ENCODE results near the gene PDE3A. TPM values are rescaled to one million over a fixed set of nuclear protein-coding genes. Genes with fewer than 3 reads are reported as not detected.
"Not testable (repeated sequence)": the region's sequence is repeated elsewhere in the genome, so short reads cannot be mapped to it uniquely, and the experiment has no call there.

Gene PDE3A
- total RNA-seq, 1 donor from 2014 or later, result 0.14 TPM

DNA sequence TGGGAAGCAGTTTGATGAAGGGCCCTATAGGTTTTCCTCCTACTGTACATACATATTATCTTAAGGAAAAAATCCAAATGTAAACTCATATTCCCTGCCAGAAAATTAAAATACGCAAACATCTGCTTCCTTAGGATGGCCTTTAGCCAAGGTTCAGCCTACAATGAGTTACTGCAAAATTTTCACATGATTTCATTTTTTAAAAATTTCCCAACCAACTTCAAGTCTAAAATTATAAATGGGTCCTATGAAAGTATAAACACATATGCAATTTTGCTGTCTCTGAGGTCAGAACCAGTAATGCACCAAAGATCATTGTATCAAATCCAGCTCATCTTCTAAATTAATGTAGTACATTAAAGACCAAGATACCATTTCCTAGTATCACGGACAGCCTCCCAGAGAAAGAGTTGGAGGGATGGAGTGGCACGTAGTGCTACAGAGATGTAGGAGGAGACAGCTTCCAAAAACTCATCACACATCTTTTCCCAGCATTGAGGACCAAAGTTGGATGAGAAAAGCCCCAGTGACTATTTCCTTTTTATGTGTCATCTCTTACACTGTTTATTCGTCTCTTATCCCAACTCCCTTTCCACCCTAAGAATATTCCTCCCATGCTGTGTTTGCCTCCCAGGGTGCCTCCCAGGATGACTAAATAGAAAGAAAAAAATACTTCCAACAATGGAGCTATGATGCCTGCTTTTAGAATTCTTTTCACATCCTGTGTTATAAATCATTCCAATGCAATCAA lies 234.5 kb downstream of the PDE3A start:
- H3K4me1 Mint-ChIP-seq (ENCODE audit: low read depth), result no peaks in the 10 kb centered on the region
- no peak overlapping the region for H3K27ac Mint-ChIP-seq
- H3K4me3 Mint-ChIP-seq (ENCODE audit: low read depth), result no peak overlapping the region
- intact Hi-C loops (cut with micrococcal nuclease), result no loop called here
- H3K27me3 Mint-ChIP-seq (ENCODE audit: low read depth), result no peaks in the 10 kb centered on the region
- no peaks in the 10 kb centered on the region for H3K9me3 Mint-ChIP-seq
- no peaks in the 10 kb centered on the region for H3K36me3 Mint-ChIP-seq (ENCODE audit: low read depth)
- no peak for DNase-seq (ENCODE audit: low spot score)

DNA sequence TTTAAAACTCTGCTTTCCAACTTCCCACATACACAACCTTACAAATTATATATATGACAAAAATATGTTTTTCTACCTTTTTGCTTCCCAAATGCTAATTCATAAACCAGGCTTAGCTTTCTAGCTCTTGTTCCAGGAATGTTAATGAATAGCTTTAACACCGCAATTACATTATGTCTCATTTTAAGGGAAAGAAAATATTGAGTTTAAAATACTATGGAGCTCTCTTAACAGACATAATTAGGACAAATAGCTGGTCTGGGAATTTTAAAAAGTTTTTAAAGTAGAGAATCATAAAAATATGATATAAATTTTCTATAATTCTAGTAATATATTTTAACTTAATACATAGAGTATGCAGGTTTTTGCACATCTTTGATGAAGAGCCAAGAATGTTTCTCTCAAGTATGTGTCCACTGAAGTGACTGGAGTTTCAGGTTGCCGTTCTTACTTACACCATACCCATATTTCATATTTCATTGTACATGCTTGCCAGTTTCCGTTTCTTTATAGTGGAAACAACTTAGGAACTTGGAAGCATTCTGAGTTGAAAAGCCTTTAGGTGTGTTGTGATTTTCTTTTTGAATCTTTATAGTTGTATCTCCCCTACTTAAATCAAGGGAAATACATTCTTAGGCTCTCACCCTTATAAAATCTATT lies 236.2 kb downstream of the PDE3A start:
- intact Hi-C loops (cut with micrococcal nuclease), result no loop called here
- Mint-ChIP-seq H3K27me3 (ENCODE audit: low read depth) (no peaks in the 10 kb centered on the region), H3K4me3 (ENCODE audit: low read depth) (no peak overlapping the region), H3K27ac (no peak overlapping the region), H3K4me1 (ENCODE audit: low read depth) (no peaks in the 10 kb centered on the region), H3K36me3 (ENCODE audit: low read depth) (no peaks in the 10 kb centered on the region), H3K9me3 (no peaks in the 10 kb centered on the region)
- DNase-seq (ENCODE audit: low spot score), result no peak

DNA sequence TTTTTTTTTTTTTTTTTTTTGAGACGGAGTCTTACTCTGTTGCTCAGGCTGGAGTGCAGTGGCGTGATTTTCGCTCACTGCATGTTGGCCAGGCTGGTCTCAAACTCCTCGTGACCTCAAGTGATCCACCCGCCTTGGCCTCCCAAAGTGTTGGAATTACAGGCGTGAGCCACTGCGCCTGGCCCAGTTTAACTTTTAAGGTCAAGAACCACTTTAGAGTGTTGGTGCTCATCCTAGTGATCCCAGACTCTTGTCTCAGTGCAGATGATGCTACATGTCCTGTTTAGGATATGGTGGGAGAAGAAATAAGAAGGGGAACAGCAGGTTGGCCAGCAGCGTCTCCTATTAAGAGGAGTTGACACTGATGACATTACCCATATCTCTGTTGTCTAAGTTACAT lies 246.7 kb downstream of the PDE3A start:
- H3K27me3 Mint-ChIP-seq (ENCODE audit: low read depth); H3K36me3 Mint-ChIP-seq (ENCODE audit: low read depth); DNase-seq (ENCODE audit: low spot score); H3K4me1 Mint-ChIP-seq (ENCODE audit: low read depth); H3K4me3 Mint-ChIP-seq (ENCODE audit: low read depth); H3K9me3 Mint-ChIP-seq; H3K27ac Mint-ChIP-seq; intact Hi-C loops (cut with micrococcal nuclease): not testable (repeated sequence)

DNA sequence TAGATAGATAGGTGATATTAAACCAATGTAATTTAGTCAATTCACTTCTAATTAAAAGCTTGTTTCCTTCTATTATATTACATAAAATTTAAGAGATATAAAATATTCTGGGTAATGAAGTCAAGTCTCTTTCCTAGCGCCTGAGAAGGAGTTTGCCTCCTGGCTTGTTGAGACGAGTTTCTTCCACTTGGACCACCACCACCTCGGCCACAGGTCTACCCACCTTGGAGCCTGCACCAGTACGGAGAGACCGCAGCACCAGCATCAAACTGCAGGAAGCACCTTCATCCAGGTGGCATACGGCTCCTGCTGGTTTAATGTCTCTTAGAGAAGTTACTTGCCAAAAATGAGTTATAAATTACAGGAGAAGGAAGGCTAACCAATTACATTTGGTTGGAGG lies 247.8 kb downstream of the PDE3A start:
- DNase-seq (ENCODE audit: low spot score), result no peak
- Mint-ChIP-seq H3K9me3 (no peaks in the 10 kb centered on the region), H3K4me3 (ENCODE audit: low read depth) (no peak overlapping the region), H3K4me1 (ENCODE audit: low read depth) (no peaks in the 10 kb centered on the region), H3K27ac (no peak overlapping the region), H3K36me3 (ENCODE audit: low read depth) (no peaks in the 10 kb centered on the region), H3K27me3 (ENCODE audit: low read depth) (no peaks in the 10 kb centered on the region)
- intact Hi-C loops (cut with micrococcal nuclease), result no loop called here

- Mint-ChIP-seq H3K36me3 (ENCODE audit: low read depth) (no peaks in the 10 kb centered on the region), H3K9me3 (no peaks in the 10 kb centered on the region), H3K27me3 (ENCODE audit: low read depth) (no peaks in the 10 kb centered on the region), H3K27ac (no peak overlapping the region), H3K4me1 (ENCODE audit: low read depth) (no peaks in the 10 kb centered on the region), H3K4me3 (ENCODE audit: low read depth) (no peak overlapping the region)
- DNase-seq (ENCODE audit: low spot score), result no peak
- intact Hi-C loops (cut with micrococcal nuclease), result no loop called here
Measured at GRCh38 chr12:20620261-20620660, 251.9 kb downstream of the PDE3A start.

- intact Hi-C loops (cut with micrococcal nuclease), result no loop called here
- H3K9me3 Mint-ChIP-seq, result no peaks in the 10 kb centered on the region
- DNase-seq (ENCODE audit: low spot score), result no peak
- no peaks in the 10 kb centered on the region for H3K27me3 Mint-ChIP-seq (ENCODE audit: low read depth)
- no peak overlapping the region for H3K27ac Mint-ChIP-seq
- no peaks in the 10 kb centered on the region for H3K36me3 Mint-ChIP-seq (ENCODE audit: low read depth)
- no peaks in the 10 kb centered on the region for H3K4me1 Mint-ChIP-seq (ENCODE audit: low read depth)
- H3K4me3 Mint-ChIP-seq (ENCODE audit: low read depth), result no peak overlapping the region
Measured at GRCh38 chr12:20624718-20625117, 256.4 kb downstream of the PDE3A start.

DNA sequence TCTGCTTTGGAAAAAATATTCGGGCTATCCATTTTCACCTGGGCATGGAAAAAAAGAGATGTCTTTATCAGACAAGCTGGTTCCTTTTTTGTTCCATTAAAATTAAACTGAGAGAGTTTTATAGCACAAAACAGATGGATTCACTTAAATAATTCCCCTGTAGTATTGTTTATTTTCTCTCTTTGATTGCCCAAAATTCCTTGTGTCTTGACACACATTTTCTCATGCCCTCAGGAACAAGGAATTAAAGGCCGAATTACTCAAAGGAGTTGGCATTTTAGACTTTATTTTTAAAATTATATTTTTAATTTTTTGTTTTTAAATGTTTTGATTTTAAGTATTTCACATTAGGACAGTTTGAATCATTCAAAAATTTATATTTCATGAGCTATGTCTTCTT lies 257.2 kb downstream of the PDE3A start:
- Mint-ChIP-seq H3K27me3 (ENCODE audit: low read depth) (no peaks in the 10 kb centered on the region), H3K27ac (no peak overlapping the region), H3K9me3 (no peaks in the 10 kb centered on the region), H3K36me3 (ENCODE audit: low read depth) (no peaks in the 10 kb centered on the region), H3K4me3 (ENCODE audit: low read depth) (no peak overlapping the region), H3K4me1 (ENCODE audit: low read depth) (no peaks in the 10 kb centered on the region)
- DNase-seq (ENCODE audit: low spot score), result no peak
- intact Hi-C loops (cut with micrococcal nuclease), result no loop called here

DNA sequence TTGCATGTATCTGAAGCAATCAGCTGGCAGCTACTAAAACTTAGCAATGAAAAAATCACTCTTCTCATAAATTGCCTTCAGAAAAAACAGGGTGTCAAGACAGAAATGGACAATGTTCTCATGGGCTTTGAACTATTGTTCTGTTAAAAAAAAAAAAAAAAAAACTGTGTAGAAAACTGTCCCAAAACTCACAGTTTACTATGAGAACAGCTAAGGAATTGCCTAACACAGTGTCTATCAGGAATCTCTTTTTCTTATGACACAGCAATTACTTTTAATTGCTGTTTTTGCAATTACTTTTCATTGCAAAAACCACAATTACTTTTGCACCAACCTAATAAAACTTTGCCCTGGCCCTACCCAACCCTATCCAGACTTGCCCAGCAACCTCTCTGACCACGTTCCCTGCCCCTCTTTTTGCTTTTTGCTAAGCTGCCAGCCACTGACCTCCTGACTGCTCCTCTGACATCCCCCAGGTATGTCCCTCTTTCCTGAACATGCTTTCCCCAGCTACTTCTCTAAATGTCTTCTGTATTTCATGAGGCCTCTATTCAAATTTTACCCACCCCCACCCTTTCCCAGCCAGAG lies 258.8 kb downstream of the PDE3A start:
- Mint-ChIP-seq H3K27me3 (ENCODE audit: low read depth) (no peaks in the 10 kb centered on the region), H3K36me3 (ENCODE audit: low read depth) (no peaks in the 10 kb centered on the region), H3K9me3 (no peaks in the 10 kb centered on the region), H3K4me1 (ENCODE audit: low read depth) (no peaks in the 10 kb centered on the region), H3K27ac (no peak overlapping the region), H3K4me3 (ENCODE audit: low read depth) (no peak overlapping the region)
- intact Hi-C loops (cut with micrococcal nuclease), result no loop called here
- DNase-seq (ENCODE audit: low spot score), result no peak

DNA sequence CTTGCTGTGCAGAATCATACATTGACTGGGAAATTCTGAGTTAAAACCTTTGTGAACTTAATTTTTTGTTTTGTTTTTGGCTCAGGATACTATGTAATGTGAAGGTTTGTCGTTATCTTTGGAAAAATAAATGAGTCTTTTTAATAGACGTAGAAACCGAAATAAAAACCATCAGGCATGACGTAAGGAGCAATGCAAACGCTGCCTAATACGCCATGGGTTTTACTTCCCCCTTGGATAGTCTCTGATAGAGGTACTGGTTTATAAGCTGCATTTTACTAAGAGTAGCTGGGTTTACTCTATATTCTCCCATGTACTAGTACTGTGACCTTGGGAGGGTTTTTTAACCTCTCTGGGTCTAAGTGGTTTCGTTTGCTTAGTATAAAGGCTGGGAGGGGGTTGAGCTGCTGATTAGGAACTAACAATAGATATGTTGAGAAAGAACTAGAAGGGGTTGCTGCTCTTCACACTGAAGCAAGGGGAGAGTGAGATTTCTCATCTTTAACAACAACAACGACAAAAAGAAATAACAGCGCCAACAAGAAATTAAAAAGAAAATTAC lies 260.0 kb downstream of the PDE3A start:
- no peak overlapping the region for H3K4me3 Mint-ChIP-seq (ENCODE audit: low read depth)
- H3K4me1 Mint-ChIP-seq (ENCODE audit: low read depth), result no peaks in the 10 kb centered on the region
- no peak overlapping the region for H3K27ac Mint-ChIP-seq
- H3K27me3 Mint-ChIP-seq (ENCODE audit: low read depth), result no peaks in the 10 kb centered on the region
- no peaks in the 10 kb centered on the region for H3K9me3 Mint-ChIP-seq
- no peaks in the 10 kb centered on the region for H3K36me3 Mint-ChIP-seq (ENCODE audit: low read depth)
- no peak for DNase-seq (ENCODE audit: low spot score)
- intact Hi-C loops (cut with micrococcal nuclease), result no loop called here

DNA sequence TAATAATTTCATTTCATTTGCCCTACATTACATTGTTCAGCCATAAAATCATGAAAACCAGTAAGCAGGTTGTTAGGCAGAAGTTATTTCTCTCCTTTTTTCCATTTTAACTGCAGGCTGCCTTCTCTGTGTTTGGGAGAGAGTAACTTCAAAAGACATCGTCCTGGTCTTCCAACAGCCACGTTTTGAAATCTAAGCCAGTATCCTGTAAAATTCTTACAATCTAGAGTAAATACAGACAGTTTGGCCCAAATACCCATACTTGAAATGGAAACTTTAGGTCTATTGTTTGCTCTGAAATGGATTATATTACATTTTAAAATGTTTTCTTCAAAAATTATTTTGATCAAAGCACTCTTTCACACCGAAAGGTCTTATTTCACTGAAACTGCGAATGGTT lies 260.7 kb downstream of the PDE3A start:
- H3K4me1 Mint-ChIP-seq (ENCODE audit: low read depth), result no peaks in the 10 kb centered on the region

DNA sequence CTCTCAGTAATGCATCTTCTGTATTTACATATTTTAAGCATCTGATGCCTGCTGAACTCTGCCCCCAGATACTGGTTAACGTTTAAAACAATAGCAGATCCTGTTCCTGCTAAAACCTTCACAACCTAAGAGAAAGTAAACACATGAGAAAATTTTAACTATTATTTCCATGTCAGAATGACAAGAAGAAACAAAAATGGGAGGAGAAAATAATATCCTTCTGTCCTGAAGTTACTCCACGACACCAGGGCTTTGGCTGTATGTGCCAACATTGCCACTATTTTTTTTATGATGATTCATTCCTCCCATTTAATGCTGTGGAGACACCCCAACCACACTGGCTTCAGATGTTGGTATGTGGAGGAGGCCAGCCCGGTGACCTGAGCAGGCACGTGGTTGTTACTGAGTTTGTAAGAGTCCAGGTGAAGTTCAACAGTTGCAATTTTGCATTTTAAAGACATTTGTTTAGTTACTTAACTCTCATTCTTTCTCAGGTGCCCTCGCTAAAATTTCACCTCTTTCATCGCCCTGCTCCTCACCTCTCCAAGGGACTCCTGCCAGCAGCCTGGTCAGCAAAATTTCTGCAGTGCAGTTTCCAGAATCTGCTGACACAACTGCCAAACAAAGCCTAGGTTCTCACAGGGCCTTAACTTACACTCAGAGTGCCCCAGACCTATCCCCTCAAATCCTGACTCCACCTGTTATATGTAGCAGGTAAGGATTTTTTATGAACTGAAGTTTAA lies 261.2 kb downstream of the PDE3A start:
- DNase-seq (ENCODE audit: low spot score), result no peak
- Mint-ChIP-seq H3K36me3 (ENCODE audit: low read depth) (no peaks in the 10 kb centered on the region), H3K4me3 (ENCODE audit: low read depth) (no peak overlapping the region), H3K9me3 (no peaks in the 10 kb centered on the region), H3K27me3 (ENCODE audit: low read depth) (no peaks in the 10 kb centered on the region), H3K4me1 (ENCODE audit: low read depth) (no peaks in the 10 kb centered on the region), H3K27ac (no peak overlapping the region)
- intact Hi-C loops (cut with micrococcal nuclease), result no loop called here

More for the DNA sequence above, 260.7 kb downstream of the PDE3A start:
- no peak overlapping the region for H3K27ac Mint-ChIP-seq
- no peak overlapping the region for H3K4me3 Mint-ChIP-seq (ENCODE audit: low read depth)
- DNase-seq (ENCODE audit: low spot score), result no peak
- H3K36me3 Mint-ChIP-seq (ENCODE audit: low read depth), result no peaks in the 10 kb centered on the region
- no peaks in the 10 kb centered on the region for H3K9me3 Mint-ChIP-seq
- intact Hi-C loops (cut with micrococcal nuclease), result no loop called here
- no peaks in the 10 kb centered on the region for H3K27me3 Mint-ChIP-seq (ENCODE audit: low read depth)

- Mint-ChIP-seq H3K9me3 (no peaks in the 10 kb centered on the region), H3K27me3 (ENCODE audit: low read depth) (no peaks in the 10 kb centered on the region), H3K36me3 (ENCODE audit: low read depth) (no peaks in the 10 kb centered on the region), H3K4me3 (ENCODE audit: low read depth) (no peak overlapping the region), H3K4me1 (ENCODE audit: low read depth) (no peaks in the 10 kb centered on the region), H3K27ac (no peak overlapping the region)
- no peak for DNase-seq (ENCODE audit: low spot score)
- intact Hi-C loops (cut with micrococcal nuclease), result no loop called here
Measured at GRCh38 chr12:20631711-20632110, 263.4 kb downstream of the PDE3A start.

Data from activated T-helper 2 cell treated with anti-CD3 and anti-CD28 coated beads, Interferon-gamma antibody, Interleukin-2, Interleukin-4, amounts not matched to agents 10 μg/mL and 5 μg/mL and 100 μg/mL, durations not matched to agents 14 hours and 24 hours and 36 hours (primary cell).